Stimulated activated CD8-positive, alpha-beta memory T cell treated with anti-CD3 and anti-CD28 coated beads, Interleukin-2, amount 100 ng/mL, for 1 hour (primary cell): ENCODE results near the gene ZNF23.

Experiments
- DNase-seq, 2 donors: peaks; one replicate each; pipeline ENCODE4 v3.0.0-alpha.2; 2020; ENCODE audit warnings: low read depth in 2 of 2

The ZNF23 gene

DNA sequence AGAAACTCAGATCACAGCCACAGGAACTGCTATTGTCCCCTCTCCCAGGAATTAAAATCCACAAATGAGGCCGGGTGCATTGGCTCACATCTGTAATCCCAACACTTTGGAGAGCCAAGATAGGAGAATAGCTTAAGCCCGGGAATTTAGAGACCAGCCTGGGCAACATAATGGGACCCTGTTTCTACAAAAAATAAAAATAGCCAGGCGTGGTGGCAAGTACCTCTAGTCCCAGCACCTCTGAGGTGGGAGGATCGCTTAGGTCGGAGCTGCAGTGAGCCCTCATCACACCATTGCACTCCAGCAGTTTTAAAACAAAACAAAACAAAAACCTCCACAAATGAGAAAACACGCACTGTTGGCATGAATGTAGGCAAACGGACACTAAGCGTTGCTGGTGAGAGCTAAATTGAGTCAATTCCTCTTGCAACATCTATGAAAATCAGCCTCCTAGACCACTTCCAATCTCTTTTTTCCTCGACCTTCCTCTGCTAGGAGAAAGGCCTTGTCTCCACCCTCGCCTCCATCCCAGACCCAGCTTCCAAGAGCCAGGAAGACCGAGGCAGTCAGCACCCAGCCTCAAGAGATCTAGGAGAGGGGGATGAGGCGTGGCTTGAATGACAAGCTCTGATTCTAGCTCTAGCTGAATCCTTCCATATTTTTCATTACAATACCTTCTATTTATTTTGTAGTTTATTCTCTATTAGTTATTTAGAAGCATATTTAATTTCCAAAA, 35.0 kb downstream of the ZNF23 start:
- DNase-seq, result no peak

GRCh38 chr16:71426069-71426879, 35.8 kb downstream of the ZNF23 start:
- DNase-seq, result no peak

GRCh38 chr16:71425746-71426068, 36.3 kb downstream of the ZNF23 start:
- no peak for DNase-seq

- DNase-seq, result no peak
These were observed 37.4 kb downstream of the ZNF23 start for GRCh38 chr16:71424626-71425025.

- DNase-seq, result no peak
These were observed 38.2 kb downstream of the ZNF23 start for GRCh38 chr16:71423865-71424264.

DNA sequence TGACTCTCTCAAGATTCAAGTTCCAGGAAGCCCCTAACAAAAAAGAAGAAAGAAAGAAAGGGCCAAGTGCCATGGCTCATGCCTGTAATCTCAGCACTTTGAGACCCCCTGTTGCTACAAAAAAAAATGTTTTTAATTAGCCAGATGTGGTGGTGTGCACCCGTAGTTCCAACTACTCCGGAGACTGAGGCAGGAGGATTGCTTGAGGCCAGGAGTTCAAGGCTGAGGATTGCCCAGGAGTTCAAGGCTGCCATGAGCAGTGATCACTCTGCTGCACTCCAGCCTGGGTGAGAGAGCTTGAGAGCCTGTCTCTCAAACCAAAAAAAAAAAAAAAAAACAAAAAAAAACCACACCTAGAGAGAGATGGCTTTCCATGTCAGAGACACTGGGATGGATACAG, 39.0 kb downstream of the ZNF23 start:
- no peak for DNase-seq

DNA sequence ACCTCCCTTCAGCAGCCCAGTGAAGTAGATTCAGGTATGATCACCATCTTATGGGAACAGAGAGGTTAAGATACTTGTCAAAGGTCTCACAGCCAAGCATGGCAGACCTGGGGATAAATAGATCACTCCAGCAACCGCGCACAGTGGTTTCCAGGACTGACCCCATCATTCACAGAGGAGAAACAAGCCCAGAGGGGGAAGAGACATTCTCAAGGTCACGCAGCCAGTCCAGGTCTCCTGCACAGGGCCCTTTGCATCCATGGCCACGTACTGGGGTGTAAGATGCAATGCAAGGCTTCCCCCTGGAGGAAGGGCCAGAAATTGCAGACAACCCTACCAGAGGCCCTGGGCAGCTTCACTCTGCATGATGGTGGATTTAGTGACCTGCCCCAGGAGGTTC, 40.1 kb downstream of the ZNF23 start:
- no peak for DNase-seq

GRCh38 chr16:71414038-71414437, 48.0 kb downstream of the ZNF23 start:
- DNase-seq, result no peak

- DNase-seq, result no peak
These were observed 48.7 kb downstream of the ZNF23 start for GRCh38 chr16:71413341-71413740.

GRCh38 chr16:71412270-71413160, 49.5 kb downstream of the ZNF23 start:
- peak; percentile 35 to 51 for DNase-seq

DNA sequence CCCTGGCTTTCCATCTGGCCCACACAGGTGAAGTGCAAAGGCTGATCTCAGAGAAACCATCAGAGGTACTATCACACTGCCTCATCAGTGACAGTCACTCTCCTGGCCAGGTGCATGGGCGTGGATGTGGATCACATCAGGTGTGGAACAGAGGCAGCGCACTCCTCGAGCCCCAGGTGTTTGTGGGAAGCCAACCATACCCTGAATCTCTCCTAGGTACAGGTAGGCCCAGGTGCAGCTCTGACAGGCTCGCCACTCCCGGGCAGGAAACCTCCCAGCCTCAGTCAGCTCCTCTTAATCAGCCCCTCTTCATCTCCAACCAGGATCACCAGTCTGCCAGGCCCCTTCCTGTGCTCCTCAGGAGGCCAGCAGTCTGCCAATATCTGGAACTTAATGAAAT, 51.9 kb downstream of the ZNF23 start:
- DNase-seq, result no peak

- DNase-seq, result no peak
These were observed 52.9 kb downstream of the ZNF23 start for GRCh38 chr16:71409011-71409775.

DNA sequence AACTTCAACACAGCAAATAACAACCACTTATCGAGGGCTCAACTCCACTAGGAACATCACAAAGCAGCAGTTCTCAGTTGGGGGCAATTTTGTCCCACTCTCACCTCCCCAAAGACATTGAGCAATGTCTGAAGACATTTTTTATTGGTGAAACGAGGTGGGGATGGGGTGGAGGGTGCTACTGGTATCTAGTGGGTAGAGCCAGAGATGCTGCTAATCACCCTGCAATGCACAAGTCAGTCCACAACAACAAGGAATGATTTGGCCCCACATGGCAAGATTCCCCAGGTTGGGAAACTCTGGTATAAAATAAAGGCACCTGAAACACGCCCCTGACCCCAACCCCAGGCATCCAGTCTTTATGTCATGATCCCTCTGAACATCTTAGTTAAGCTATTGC, 53.5 kb downstream of the ZNF23 start:
- DNase-seq, result no peak

- no peak for DNase-seq
These were observed 54.3 kb downstream of the ZNF23 start for GRCh38 chr16:71407731-71408130.

- no peak for DNase-seq
These were observed 55.3 kb downstream of the ZNF23 start for GRCh38 chr16:71406724-71407123.

DNA sequence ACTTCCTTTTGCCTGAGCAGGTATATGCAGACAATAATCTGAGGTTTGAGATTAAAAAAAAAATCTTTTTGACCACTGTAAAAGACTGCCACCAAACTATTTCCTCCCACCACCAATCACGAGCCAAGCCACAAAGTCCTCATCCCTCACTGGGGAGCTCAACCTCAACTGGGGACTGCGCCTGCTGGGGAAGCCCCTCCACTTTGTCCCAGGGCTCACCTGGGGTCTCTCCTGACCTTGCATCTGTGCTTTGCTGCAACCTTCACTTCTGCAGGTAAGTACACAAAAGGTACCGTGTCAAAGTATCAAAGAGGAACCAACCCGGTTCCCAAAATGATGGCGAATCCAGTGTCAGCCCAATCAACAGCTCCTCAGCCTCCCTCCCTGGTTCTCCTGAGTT, 55.7 kb downstream of the ZNF23 start:
- no peak for DNase-seq

DNA sequence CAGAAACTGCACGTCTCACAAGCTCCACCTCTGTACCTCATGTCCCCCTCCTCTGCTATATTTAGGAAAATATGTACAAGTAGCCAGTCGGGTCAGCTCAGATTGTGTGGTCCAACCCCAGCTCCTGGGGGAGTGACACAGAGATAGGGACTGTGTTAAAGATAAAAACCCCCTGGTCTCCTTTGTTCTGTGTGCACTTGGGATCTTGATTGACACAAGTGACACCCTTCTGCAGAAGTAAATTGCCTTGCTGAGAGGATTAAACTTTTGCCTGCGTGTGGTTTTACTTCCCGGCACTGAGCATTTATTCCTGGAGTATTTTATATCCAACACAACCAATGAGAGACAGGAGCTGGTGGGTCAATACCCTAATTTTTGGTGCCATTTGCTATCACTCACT, 57.7 kb downstream of the ZNF23 start:
- no peak for DNase-seq

DNA sequence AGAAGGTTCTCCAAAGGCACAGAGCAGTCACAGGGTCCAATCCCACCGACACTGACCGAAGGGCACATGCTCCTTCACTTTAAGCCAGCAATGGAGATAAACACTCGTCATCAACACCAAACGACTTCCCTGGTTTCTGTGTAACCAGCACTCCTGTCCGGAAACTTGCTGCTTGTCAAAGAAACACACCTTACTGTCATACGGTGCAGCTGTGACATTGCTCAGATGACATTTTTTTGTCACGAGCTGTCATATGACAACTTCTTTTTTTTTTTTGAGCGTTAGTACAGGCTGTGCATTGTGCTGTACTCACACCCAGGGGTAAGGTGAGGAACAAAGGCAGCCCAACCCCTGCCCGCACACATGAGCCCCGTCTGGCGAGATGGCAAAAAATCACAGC, 59.4 kb downstream of the ZNF23 start:
- DNase-seq, result no peak

- DNase-seq, result no peak
These were observed 60.0 kb downstream of the ZNF23 start for GRCh38 chr16:71402007-71402406.

DNA sequence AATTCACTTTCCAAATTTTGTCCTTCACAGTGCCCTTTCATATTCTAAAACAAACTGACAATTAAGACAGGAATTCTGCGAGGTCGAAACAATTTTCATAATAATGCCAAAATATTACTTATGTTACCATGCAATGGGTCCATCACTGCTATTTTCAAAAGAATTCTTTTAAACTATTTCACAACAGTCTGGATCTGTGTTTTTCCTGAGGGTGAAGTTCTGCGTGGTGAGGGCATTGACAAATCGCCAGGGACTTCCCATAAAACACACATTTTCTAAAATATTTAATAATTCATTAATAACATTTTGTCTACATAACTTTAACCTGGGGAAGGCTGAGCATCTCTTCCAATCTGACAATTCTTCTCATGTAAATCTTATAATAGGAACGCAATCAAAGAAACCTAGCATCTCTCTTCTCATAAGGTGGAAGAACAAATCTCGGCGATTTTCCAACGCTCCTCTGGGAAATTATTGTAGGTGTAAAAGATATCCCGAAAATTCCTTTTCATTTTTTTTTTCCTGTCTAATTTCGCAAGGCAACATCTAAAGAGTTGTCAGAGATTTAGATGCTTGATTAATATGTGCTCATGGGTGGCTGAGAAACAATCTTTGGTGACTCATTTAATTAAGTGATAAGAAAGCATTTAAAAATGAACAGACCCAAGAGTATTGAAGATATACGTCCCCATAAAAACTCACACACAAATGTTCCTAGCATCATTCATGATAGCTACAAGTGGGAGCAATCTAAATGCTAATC, 62.1 kb downstream of the ZNF23 start:
- no peak for DNase-seq
